RCC 7860 (cell line): Measurements from ENCODE around the gene SMARCE1.

Experiments used
- DNase-seq: peaks from one replicate; pipeline ENCODE4 v3.0.0-alpha.2; 2015; ENCODE audit warnings: low spot score
- FAIRE-seq: peaks from 2 replicates; lab custom pipeline; 2012; peaks lifted over from hg19 to GRCh38; lab: Jason Lieb, UNC

SMARCE1 gene

GRCh38 chr17:40613467-40614154 lies 34.0 kb downstream of the SMARCE1 start:
- DNase-seq (no peak), FAIRE-seq (no peak)

GRCh38 chr17:40612599-40613244 lies 34.9 kb downstream of the SMARCE1 start:
- FAIRE-seq, result no peak
- DNase-seq, result no peak

GRCh38 chr17:40611840-40612474 lies 35.7 kb downstream of the SMARCE1 start:
- DNase-seq, result no peak
- FAIRE-seq, result no peak

GRCh38 chr17:40610359-40610758 lies 37.3 kb downstream of the SMARCE1 start:
- FAIRE-seq (no peak), DNase-seq (no peak)

DNA sequence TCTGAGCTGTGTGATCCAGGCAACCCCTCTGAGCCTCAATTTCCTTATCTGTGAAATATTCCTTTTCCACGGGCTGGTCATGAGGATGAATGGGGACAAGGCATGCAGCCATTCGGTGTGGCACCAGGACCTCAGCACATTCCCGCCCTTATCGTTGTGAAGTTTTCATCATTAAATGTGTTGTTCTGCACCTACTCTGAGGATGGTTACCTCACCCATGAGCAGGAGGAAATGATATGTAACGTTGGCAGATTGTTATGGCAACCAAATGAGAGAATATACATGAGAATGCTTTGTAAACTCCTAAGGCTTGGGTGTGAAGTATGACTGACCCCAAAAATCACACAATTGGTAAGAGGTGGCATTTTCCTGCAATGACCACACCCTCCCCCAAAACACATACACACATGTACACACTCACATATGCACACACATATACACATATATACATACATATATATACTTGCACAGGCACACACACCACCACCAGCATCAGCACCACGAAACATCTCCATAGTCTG lies 39.5 kb downstream of the SMARCE1 start:
- no peak for DNase-seq
- no peak for FAIRE-seq

DNA sequence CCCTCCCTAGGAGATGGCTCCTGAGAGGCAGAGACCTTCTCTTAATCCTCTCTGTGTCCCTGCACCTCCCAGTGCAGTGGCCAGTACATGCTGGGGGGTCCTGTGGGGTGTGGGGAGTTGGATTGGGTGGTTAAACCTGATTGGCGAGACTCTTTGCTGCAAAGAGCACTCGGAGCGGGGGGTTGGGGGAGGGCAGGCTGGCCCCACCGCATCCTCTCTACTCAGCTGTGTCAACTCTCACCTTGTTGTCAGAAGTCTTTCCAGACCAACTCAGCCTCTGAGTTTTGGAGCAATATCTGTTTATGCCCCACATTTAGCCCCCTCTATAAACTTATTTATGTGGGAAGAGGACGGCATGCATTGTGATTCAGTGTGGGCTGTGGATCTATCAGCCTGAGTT lies 40.0 kb downstream of the SMARCE1 start:
- no peak for DNase-seq
- no peak for FAIRE-seq

GRCh38 chr17:40606548-40607353 lies 40.9 kb downstream of the SMARCE1 start:
- DNase-seq, result no peak

DNA sequence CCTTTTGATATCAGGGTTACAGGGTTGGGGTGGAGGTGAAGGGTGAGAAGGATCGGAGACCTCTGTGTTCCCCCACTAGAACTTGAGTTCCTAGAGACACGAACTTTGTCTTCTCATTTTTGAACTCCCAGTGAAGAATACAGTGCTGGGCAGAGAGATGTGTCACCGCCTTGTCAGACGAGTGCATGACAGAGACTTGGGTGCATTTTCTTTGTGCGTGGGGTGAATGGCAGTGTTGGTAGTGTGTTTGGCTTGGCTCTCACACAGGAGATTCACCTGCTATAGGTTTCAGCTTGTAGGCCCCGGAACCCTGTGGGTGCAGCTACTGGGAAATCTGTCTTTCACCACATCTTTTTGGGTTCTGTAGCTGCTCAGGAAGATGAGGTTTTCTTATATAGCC lies 42.3 kb downstream of the SMARCE1 start:
- FAIRE-seq (no peak), DNase-seq (no peak)

More at GRCh38 chr17:40606548-40607353, 40.9 kb downstream of the SMARCE1 start:
- no peak for FAIRE-seq

- DNase-seq, result no peak
- FAIRE-seq, result no peak
Measured at GRCh38 chr17:40604327-40605080, 43.1 kb downstream of the SMARCE1 start.

DNA sequence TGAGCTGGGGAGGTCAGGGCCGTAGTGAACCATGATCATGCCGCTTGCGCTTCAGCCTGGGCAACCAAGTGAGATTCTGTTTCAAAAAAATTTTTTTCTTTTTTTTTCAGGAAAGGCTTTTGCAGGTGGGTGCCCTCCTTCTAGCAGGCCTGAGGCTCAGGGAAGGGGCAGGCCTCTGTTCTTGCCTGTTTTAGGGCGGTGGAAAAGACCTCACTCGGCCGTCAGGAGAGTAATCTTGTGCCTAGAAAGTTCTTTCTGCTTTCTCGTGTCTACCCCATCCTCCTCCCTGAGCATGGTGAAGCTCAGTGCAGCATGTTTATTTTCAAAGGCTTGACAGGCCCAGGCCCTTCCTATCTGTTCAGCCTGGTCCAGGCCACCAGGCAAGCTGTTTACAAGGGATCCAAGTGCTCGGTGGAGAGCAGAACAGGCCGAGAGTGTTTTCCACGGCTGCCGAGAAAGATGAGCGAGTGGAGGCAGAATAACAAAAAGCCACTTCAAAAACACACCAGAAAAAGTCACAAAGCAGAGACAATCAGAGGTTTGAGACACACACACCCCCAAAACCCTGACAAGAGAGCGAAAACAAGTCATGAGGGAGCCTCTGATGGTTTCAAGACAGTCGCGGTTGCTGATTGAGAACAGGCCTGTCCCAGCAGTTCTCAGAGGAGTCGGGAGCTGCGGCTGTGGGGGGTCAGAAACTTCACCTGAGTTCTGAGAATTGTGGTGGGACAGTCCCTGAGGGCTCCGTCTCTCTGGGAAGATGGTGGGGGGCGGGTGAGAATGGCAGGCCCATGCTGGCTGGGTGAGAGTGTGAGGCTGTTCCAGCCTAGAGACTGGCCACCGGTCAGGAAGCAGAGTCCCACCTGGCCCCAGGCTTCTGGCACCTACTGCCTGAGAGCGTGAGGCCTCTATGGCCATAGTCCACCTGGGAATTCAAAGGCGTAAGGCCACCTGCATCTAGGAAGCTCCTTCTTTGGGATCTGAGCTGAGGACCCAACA lies 44.9 kb downstream of the SMARCE1 start:
- no peak for FAIRE-seq
- no peak for DNase-seq

DNA sequence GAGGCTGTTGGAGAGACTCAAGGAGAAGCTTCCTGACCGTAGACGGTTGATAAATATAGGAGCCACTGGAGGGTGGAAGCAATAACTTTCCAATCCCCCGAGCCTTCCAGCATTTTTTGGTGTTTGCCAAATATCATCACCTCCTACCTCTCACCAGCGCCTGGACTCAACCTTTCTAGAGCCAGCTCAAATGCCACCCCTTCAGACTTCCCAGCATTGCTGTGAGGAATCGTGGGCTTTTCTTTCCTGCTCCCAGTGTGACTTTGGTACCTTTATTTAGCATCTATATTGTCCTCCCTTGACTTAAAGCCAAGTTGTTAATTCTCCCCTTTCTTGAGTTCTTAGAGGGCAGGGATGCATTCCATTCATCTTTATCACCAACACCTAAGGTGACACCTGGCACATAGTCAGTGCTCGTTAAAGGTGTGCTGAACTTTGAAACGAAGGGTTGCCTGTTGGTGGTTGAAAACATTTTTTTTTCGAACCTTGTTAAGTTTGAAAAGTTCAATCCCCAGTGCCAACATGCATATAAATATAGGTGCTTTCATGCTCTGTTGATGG lies 47.1 kb downstream of the SMARCE1 start:
- DNase-seq (no peak), FAIRE-seq (no peak)

DNA sequence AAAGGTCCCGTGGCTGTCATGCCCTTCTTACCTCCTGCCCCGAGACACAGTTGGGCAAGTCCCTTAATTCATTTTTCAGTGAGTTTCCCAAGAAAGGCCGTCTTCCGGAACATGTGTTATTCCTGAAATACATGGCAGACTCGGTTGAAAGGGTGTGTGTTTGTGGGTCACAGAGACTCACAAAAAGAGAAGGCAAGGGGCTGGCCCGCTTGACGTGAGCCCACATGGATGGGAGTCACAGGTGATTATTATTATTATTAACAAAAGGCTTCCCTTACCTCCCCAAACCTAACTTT lies 48.2 kb downstream of the SMARCE1 start:
- no peak for DNase-seq

GRCh38 chr17:40598619-40599467 lies 48.8 kb downstream of the SMARCE1 start:
- no peak for DNase-seq
- FAIRE-seq, result no peak

More for the DNA sequence above, 48.2 kb downstream of the SMARCE1 start:
- FAIRE-seq, result no peak

- FAIRE-seq (no peak), DNase-seq (no peak)
Measured at GRCh38 chr17:40598301-40598618, 49.4 kb downstream of the SMARCE1 start.

GRCh38 chr17:40597556-40598300 lies 49.9 kb downstream of the SMARCE1 start:
- FAIRE-seq, result no peak
- DNase-seq, result no peak

- no peak for FAIRE-seq
- DNase-seq, result no peak
Measured at GRCh38 chr17:40597156-40597555, 50.5 kb downstream of the SMARCE1 start.

DNA sequence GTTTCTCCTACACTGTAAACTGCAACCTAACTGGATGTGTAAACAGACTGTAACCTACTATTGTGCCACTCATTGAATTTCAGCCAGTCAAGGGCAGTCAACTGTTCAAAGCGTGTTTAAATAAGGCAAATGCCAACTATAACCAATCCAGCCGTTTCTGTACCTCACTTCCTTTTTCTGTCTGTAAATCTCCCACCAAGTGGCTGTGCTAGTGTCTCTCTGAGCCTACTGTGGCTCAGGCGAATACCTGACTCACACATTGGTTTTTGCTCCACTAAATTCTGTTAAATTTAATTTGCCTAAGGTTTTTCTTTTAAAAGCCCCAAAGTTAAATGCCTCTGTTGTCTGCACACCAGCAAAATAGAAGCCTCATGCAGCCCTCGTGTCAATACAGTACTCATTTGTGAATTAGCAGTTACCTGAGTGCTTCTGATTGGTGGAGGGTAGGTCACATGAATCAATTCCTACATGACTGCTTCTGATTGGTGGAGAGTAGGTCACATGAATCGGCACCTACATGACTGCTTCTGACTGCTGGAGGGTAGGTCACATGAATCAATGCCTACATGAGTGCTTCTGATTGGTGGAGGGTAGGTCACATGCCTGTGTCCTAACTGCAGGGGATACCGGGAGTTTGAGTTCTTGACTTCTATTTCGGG lies 51.2 kb downstream of the SMARCE1 start:
- DNase-seq, result no peak
- no peak for FAIRE-seq
